OCI-LY1 (cell line): ENCODE data around the gene SLC6A19.

ENCODE experiments used
- CTCF ChIP-seq: fragments of 200-600 bp; sonication (generic), shearing (Covaris generic); IDR thresholded peaks from 2 replicates; pipeline ENCODE4 v1.5.1; 2017; ENCODE audit warnings: mild to moderate bottlenecking, antibody characterized with exemption, low read length, moderate library complexity, mixed read lengths
- EZH2 ChIP-seq: fragments of 200-600 bp; sonication (generic), shearing (Covaris generic); IDR thresholded peaks from 2 replicates; pipeline ENCODE4 v1.8.0; 2017; ENCODE audit warnings: borderline replicate concordance, mixed run types, mild to moderate bottlenecking, antibody characterized with exemption, low read length, moderate library complexity, mixed read lengths

- no peak for TF ChIP-seq CTCF
- TF ChIP-seq EZH2: no peak
These were observed 41.5 kb downstream of the SLC6A19 start for GRCh38 chr5:1242733-1243486.
